ENCODE data around the gene STX4.

The STX4 gene

DNA sequence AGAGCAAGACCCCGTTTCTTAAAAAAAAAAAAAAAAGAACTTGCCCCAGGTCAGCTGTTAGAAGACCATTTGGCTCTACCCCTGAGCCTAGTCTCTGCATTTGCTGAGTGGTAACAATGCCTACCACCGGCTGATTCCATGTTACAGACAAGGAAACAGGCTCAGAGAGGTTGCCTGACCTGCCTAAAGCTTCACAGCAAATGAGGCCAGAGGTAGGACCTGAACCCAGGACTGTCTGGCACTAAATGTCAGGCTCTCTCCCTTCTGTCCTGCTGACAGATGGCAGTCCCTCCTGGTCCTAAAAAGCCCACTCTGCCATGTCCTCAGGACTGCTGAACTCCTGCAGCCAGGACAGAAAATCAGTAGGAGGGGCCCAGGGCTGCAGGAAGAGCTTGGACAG lies 28.7 kb upstream of the STX4 start:
- Histone ChIP-seq H3K27ac (ENCODE audit: low read depth, low read length) (no peak overlapping the region), H3K4me3 (ENCODE audit: insufficient read depth, low read length, poor library complexity, severe bottlenecking) (no peak overlapping the region), H3K9me2 (replicated peaks; ENCODE audit: insufficient read depth, low read length) (no peaks in the 10 kb centered on the region), H3K4me2 (ENCODE audit: low read depth, low read length, poor library complexity, severe bottlenecking) (no peak overlapping the region), H2AFZ (ENCODE audit: low read depth, low read length, severe bottlenecking) (no peak overlapping the region), H3K79me2 (ENCODE audit: insufficient read depth, low read length) (no peaks in the 10 kb centered on the region), H3K36me3 (ENCODE audit: low read length) (no peaks in the 10 kb centered on the region), H3K27me3 (ENCODE audit: low read length) (no peaks in the 10 kb centered on the region), H3K9ac (ENCODE audit: low read length) (no peak overlapping the region), H4K20me1 (ENCODE audit: low read depth, low read length) (no peaks in the 10 kb centered on the region), H3F3A (ENCODE audit: insufficient read depth) (no peaks in the 10 kb centered on the region), H3K9me3 (ENCODE audit: insufficient read depth, low read length) (no peaks in the 10 kb centered on the region)
- TF ChIP-seq, protein P1, sequence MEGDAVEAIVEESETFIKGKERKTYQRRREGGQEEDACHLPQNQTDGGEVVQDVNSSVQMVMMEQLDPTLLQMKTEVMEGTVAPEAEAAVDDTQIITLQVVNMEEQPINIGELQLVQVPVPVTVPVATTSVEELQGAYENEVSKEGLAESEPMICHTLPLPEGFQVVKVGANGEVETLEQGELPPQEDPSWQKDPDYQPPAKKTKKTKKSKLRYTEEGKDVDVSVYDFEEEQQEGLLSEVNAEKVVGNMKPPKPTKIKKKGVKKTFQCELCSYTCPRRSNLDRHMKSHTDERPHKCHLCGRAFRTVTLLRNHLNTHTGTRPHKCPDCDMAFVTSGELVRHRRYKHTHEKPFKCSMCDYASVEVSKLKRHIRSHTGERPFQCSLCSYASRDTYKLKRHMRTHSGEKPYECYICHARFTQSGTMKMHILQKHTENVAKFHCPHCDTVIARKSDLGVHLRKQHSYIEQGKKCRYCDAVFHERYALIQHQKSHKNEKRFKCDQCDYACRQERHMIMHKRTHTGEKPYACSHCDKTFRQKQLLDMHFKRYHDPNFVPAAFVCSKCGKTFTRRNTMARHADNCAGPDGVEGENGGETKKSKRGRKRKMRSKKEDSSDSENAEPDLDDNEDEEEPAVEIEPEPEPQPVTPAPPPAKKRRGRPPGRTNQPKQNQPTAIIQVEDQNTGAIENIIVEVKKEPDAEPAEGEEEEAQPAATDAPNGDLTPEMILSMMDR (IDR thresholded peaks at IDR 0.05; ENCODE audit: insufficient read depth, low read length, poor library complexity, severe bottlenecking), result no peak
- TF ChIP-seq EZH2phosphoT487 (conservative IDR thresholded peaks at IDR 0.05; ENCODE audit: low read length), result no peak

DNA sequence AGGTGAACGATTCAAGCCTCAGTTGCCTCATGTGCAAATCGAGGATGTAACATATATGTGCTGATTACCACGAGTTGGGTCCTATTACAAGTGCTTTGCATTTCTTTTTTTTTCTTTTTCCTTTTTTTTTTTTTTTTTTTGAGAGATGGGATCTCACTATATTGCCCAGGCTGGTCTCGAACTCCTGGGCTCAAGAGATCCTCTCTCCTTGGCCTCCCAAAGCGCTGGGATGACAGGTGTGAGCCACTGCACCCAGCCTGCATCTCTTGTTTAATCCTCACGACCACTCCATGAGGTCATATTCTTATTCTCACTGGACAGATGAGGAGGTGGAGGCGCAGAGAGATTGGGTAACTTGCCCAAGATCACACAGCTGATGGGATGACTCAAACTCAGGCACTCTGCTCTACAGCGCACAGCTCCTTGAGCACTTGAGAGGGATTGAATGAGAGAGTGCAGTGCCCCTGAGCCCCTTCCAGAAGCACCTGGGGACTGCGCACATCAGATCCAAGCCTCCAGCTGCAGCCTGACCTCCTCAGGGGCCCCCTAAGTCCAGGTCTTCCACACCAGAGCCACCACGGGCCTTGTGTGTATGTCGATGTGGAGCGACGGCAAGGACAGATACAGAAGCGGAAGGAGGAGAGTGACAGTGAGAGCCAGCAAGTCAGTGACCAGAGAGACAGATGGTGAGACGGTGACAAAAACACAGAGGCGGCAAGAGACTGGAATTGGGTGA lies 27.8 kb upstream of the STX4 start:
- Histone ChIP-seq H3K4me3 (ENCODE audit: insufficient read depth, low read length, poor library complexity, severe bottlenecking) (no peak overlapping the region), H2AFZ (ENCODE audit: low read depth, low read length, severe bottlenecking) (no peak overlapping the region), H3F3A (ENCODE audit: insufficient read depth) (no peaks in the 10 kb centered on the region), H3K4me2 (ENCODE audit: low read depth, low read length, poor library complexity, severe bottlenecking) (no peak overlapping the region), H3K9me3 (ENCODE audit: insufficient read depth, low read length) (no peaks in the 10 kb centered on the region), H3K27me3 (ENCODE audit: low read length) (no peaks in the 10 kb centered on the region), H3K27ac (ENCODE audit: low read depth, low read length) (no peak overlapping the region), H3K9me2 (replicated peaks; ENCODE audit: insufficient read depth, low read length) (no peaks in the 10 kb centered on the region), H3K79me2 (ENCODE audit: insufficient read depth, low read length) (no peaks in the 10 kb centered on the region), H3K36me3 (ENCODE audit: low read length) (no peaks in the 10 kb centered on the region), H4K20me1 (ENCODE audit: low read depth, low read length) (no peaks in the 10 kb centered on the region), H3K9ac (ENCODE audit: low read length) (no peak overlapping the region)
- TF ChIP-seq, protein P1 (IDR thresholded peaks at IDR 0.05; ENCODE audit: insufficient read depth, low read length, poor library complexity, severe bottlenecking), result no peak
- no peak for TF ChIP-seq EZH2phosphoT487 (conservative IDR thresholded peaks at IDR 0.05; ENCODE audit: low read length)

DNA sequence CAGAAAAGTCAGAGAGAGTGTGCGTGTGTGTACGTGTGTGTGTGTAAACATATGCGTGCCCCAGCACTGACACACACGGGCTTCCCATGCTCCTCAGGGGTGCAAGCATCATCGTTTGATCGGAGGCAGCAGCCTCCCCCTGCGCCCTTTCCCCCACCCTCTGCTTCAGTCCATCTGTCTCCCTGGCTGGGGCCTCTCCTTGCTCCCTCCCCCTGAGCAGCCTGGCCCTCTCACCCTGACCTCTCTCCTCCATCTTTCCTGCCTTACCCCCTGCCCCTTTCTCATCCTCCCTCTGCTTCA lies 27.3 kb upstream of the STX4 start:
- no peaks in the 10 kb centered on the region for H3K9me2 ChIP-seq (replicated peaks; ENCODE audit: insufficient read depth, low read length)
- no peaks in the 10 kb centered on the region for H3K36me3 ChIP-seq (ENCODE audit: low read length)
- H4K20me1 ChIP-seq (ENCODE audit: low read depth, low read length), result no peaks in the 10 kb centered on the region
- H3K27me3 ChIP-seq (ENCODE audit: low read length), result no peaks in the 10 kb centered on the region
- no peaks in the 10 kb centered on the region for H3F3A ChIP-seq (ENCODE audit: insufficient read depth)
- no peak overlapping the region for H3K27ac ChIP-seq (ENCODE audit: low read depth, low read length)
- no peak overlapping the region for H3K4me3 ChIP-seq (ENCODE audit: insufficient read depth, low read length, poor library complexity, severe bottlenecking)
- TF ChIP-seq EZH2phosphoT487 (conservative IDR thresholded peaks at IDR 0.05; ENCODE audit: low read length), result no peak
- TF ChIP-seq, protein P1 (IDR thresholded peaks at IDR 0.05; ENCODE audit: insufficient read depth, low read length, poor library complexity, severe bottlenecking), result no peak
- no peak overlapping the region for H3K4me2 ChIP-seq (ENCODE audit: low read depth, low read length, poor library complexity, severe bottlenecking)
- no peak overlapping the region for H3K9ac ChIP-seq (ENCODE audit: low read length)
- H2AFZ ChIP-seq (ENCODE audit: low read depth, low read length, severe bottlenecking), result no peak overlapping the region
- H3K9me3 ChIP-seq (ENCODE audit: insufficient read depth, low read length), result no peaks in the 10 kb centered on the region
- H3K79me2 ChIP-seq (ENCODE audit: insufficient read depth, low read length), result no peaks in the 10 kb centered on the region

All from SU-DHL-6 (cell line).